IMR-90 (cell line): ENCODE results near the gene MICAL2. TPM values are rescaled to one million over a fixed set of nuclear protein-coding genes. Genes with fewer than 3 reads are reported as not detected.
A peak's percentile ranks its signal among the peaks of the same experiment; 100 is the strongest.

Experiments
- ATAC-seq: fragments of 200-7000 bp; cut with Tn5 transposase; 2 replicates; pipeline ENCODE4 v1.9.1; 2020; ENCODE audit warnings: low read depth, mild to moderate bottlenecking, moderate library complexity
- BruUV-seq: library from RNA; stranded (reverse); fragments of 400-500 nt; replicated peaks from 2 replicates; lab custom pipeline; 2021; lab: Mats Ljungman, UMichigan
- CTCF ChIA-PET: fragments of 300-600 bp; formaldehyde crosslinking; extraction: SDS; loops from one replicate; lab custom pipeline; 2021; ENCODE audit warnings: antibody characterized with exemption; lab: Yijun Ruan, JAX
- POLR2A ChIA-PET: fragments of 300-600 bp; sonication (Branson Sonifier 250); formaldehyde crosslinking; loops from one replicate; lab custom pipeline; 2022; ENCODE audit warnings: antibody characterized with exemption; ENCODE audit not compliant: unreplicated experiment; lab: Charles Lee
- DNase-seq: peaks from one replicate; pipeline ENCODE4 v3.0.0; 2013
- H2AFZ ChIP-seq: replicated peaks from 2 replicates; pipeline ENCODE3; 2013; ENCODE audit warnings: low read length, mild to moderate bottlenecking; ENCODE audit not compliant: poor library complexity
- H2AK5ac ChIP-seq: 2 replicates; pipeline ENCODE4 v1.6.1; 2013; ENCODE audit warnings: low read depth, low read length, inconsistent platforms
- H2AK9ac ChIP-seq: replicated peaks from 2 replicates; pipeline ENCODE3; 2013; ENCODE audit warnings: mild to moderate bottlenecking, low read depth, low read length, moderate library complexity; ENCODE audit not compliant: poor library complexity
- H2BK120ac ChIP-seq: 2 replicates; pipeline ENCODE4 v1.6.1; 2013; ENCODE audit warnings: low read depth, low read length, inconsistent platforms
- H2BK15ac ChIP-seq: 3 replicates; pipeline ENCODE4 v1.6.1; 2013; ENCODE audit warnings: low read depth, low read length, inconsistent platforms
- H2BK20ac ChIP-seq: 2 replicates; pipeline ENCODE4 v1.6.1; 2013; ENCODE audit warnings: low read depth, mild to moderate bottlenecking, inconsistent platforms, low read length, moderate library complexity
- H2BK5ac ChIP-seq: 2 replicates; pipeline ENCODE4 v1.6.1; 2013; ENCODE audit warnings: mild to moderate bottlenecking, low read depth, low read length, inconsistent platforms; ENCODE audit not compliant: poor library complexity, severe bottlenecking
- H3K14ac ChIP-seq: replicated peaks from 2 replicates; pipeline ENCODE4 v1.6.1; 2013; ENCODE audit warnings: low read depth, low read length, inconsistent platforms
- H3K18ac ChIP-seq: 2 replicates; pipeline ENCODE4 v1.6.1; 2013; ENCODE audit warnings: low read depth, low read length, control low read depth
- H3K23ac ChIP-seq: 2 replicates; pipeline ENCODE4 v1.6.1; 2013; ENCODE audit warnings: low read depth, low read length, inconsistent platforms
- H3K27ac ChIP-seq: 2 replicates; pipeline ENCODE4 v1.5.1; 2013; ENCODE audit warnings: mild to moderate bottlenecking, control low read depth, low read length; ENCODE audit not compliant: insufficient read depth
- H3K27me3 ChIP-seq: 2 replicates; pipeline ENCODE4 v1.6.1; 2013; ENCODE audit warnings: low read length; ENCODE audit not compliant: control insufficient read depth, insufficient read depth
- H3K36me3 ChIP-seq: 2 replicates; pipeline ENCODE4 v1.6.1; 2013; ENCODE audit warnings: low read length, mixed read lengths; ENCODE audit not compliant: control insufficient read depth, insufficient read depth
- H3K4ac ChIP-seq: 2 replicates; pipeline ENCODE4 v1.6.1; 2013; ENCODE audit warnings: low read depth, low read length, inconsistent platforms
- H3K4me1 ChIP-seq: 2 replicates; pipeline ENCODE4 v1.6.1; 2013; ENCODE audit warnings: low read length, mixed read lengths; ENCODE audit not compliant: control insufficient read depth, insufficient read depth
- H3K4me2 ChIP-seq: 2 replicates; pipeline ENCODE4 v1.6.1; 2013; ENCODE audit warnings: low read depth, mild to moderate bottlenecking, control low read depth, low read length, moderate library complexity
- H3K4me3 ChIP-seq: 2 replicates; pipeline ENCODE4 v1.5.1; 2013; ENCODE audit warnings: low read depth, mild to moderate bottlenecking, control low read depth, low read length, moderate library complexity; ENCODE audit not compliant: insufficient read depth
- H3K56ac ChIP-seq: 2 replicates; pipeline ENCODE4 v1.6.1; 2013; ENCODE audit warnings: low read length, inconsistent platforms; ENCODE audit not compliant: insufficient read depth; ENCODE audit errors: extremely low read depth
- H3K79me1 ChIP-seq, 2 experiments: 2 replicates each; pipeline ENCODE4 v1.6.1; 2013; ENCODE audit warnings: low read length in 2 of 2, inconsistent platforms in 1 of 2, low read depth in 1 of 2
- H3K9ac ChIP-seq: 2 replicates; pipeline ENCODE4 v1.6.1; 2013; ENCODE audit warnings: low read depth, low read length, control low read depth
- H3K9me1 ChIP-seq: 2 replicates; pipeline ENCODE4 v1.6.1; 2013; ENCODE audit warnings: low read length, inconsistent platforms; ENCODE audit not compliant: insufficient read depth
- H3K9me3 ChIP-seq: 2 replicates; pipeline ENCODE4 v1.6.1; 2013; ENCODE audit warnings: low read length; ENCODE audit not compliant: control insufficient read depth, insufficient read depth
- H4K20me1 ChIP-seq: 2 replicates; pipeline ENCODE4 v1.6.1; 2013; ENCODE audit warnings: low read length, inconsistent platforms; ENCODE audit not compliant: insufficient read depth
- H4K5ac ChIP-seq: 2 replicates; pipeline ENCODE4 v1.6.1; 2013; ENCODE audit warnings: mild to moderate bottlenecking, low read depth, low read length, control low read depth
- H4K8ac ChIP-seq, 2 experiments: 2 replicates each; pipeline ENCODE4 v1.6.1; 2013; ENCODE audit warnings: low read depth in 2 of 2, low read length in 2 of 2, control low read depth in 1 of 2, inconsistent platforms in 1 of 2
- H4K91ac ChIP-seq: 2 replicates; pipeline ENCODE4 v1.6.1; 2013; ENCODE audit warnings: low read depth, low read length, inconsistent platforms; ENCODE audit not compliant: insufficient read depth
- BHLHE40 ChIP-seq: fragments of 150-350 bp; IDR thresholded peaks from 2 replicates; pipeline ENCODE4 v1.6.1; 2016; ENCODE audit warnings: mild to moderate bottlenecking, low read depth, low read length
- CEBPB ChIP-seq: IDR thresholded peaks from 2 replicates; pipeline ENCODE4 v1.6.1; 2012; ENCODE audit warnings: low read depth, low read length, improper control_type of control experiment
- CHD1 ChIP-seq: IDR thresholded peaks from 2 replicates; pipeline ENCODE4 v1.6.1; 2012; ENCODE audit warnings: low read depth, low read length, improper control_type of control experiment
- FOS ChIP-seq: fragments of 150-350 bp; IDR thresholded peaks from 2 replicates; pipeline ENCODE4 v1.6.1; 2016; ENCODE audit warnings: low read depth, low read length
- MAFK ChIP-seq: IDR thresholded peaks from 2 replicates; pipeline ENCODE4 v1.6.1; 2012; ENCODE audit warnings: low read depth, low read length, improper control_type of control experiment
- MAZ ChIP-seq: IDR thresholded peaks from 2 replicates; pipeline ENCODE4 v1.6.1; 2012; ENCODE audit warnings: low read depth, mild to moderate bottlenecking, low read length, improper control_type of control experiment, moderate library complexity, borderline replicate concordance
- MXI1 ChIP-seq: IDR thresholded peaks from 2 replicates; pipeline ENCODE4 v1.6.1; 2012; ENCODE audit warnings: low read depth, mild to moderate bottlenecking, low read length, moderate library complexity, borderline replicate concordance
- NFE2L2 ChIP-seq: fragments of 150-350 bp; IDR thresholded peaks from 2 replicates; pipeline ENCODE4 v1.6.1; 2016; ENCODE audit warnings: low read depth, mild to moderate bottlenecking, low read length
- POLR2A ChIP-seq: IDR thresholded peaks from 2 replicates; pipeline ENCODE4 v1.6.1; 2012; ENCODE audit warnings: mild to moderate bottlenecking, low read depth, low read length
- RAD21 ChIP-seq: IDR thresholded peaks from 2 replicates; pipeline ENCODE4 v1.6.1; 2012; ENCODE audit warnings: low read length, improper control_type of control experiment
- RCOR1 ChIP-seq: IDR thresholded peaks from 2 replicates; pipeline ENCODE4 v1.6.1; 2012; ENCODE audit warnings: mild to moderate bottlenecking, low read length, improper control_type of control experiment; ENCODE audit not compliant: insufficient replicate concordance
- RFX5 ChIP-seq: IDR thresholded peaks from 2 replicates; pipeline ENCODE4 v1.8.0; 2012; ENCODE audit warnings: low read depth, mild to moderate bottlenecking, low read length, moderate library complexity
- SMC3 ChIP-seq: fragments of 150-350 bp; IDR thresholded peaks from 2 replicates; pipeline ENCODE4 v1.6.1; 2016; ENCODE audit warnings: low read depth, mild to moderate bottlenecking, antibody characterized with exemption, low read length, moderate library complexity
- whole genome bisulfite sequencing, 2 experiments: methylation state at CpG; one replicate each; pipeline versions ENCODE4 v1.1.5 to v1.1.7; 2013; ENCODE audit warnings: missing lambda C conversion rate in 2 of 2; ENCODE audit not compliant: insufficient read length in 1 of 2; ENCODE audit errors: extremely low coverage in 2 of 2; 5-methylcytosine and 5-hydroxymethylcytosine counted together
- dilution Hi-C: fragments of 300-500 bp; cut with HindIII; formaldehyde crosslinking; loops from one replicate; pipeline ENCODE4 v1.14.3; 2018; ENCODE audit warnings: low sequenced_read_pairs; ENCODE audit not compliant: unreplicated experiment
- in situ Hi-C: fragments of 300-500 bp; cut with MboI; formaldehyde crosslinking; loops from 3 replicates; pipeline ENCODE4 v1.14.3; 2019; ENCODE audit warnings: low sequenced_read_pairs, inconsistent platforms, mixed read lengths
- intact Hi-C: fragments of 100-400 bp; cut with micrococcal nuclease; formaldehyde crosslinking; loops from 2 replicates; pipeline ENCODE4 v1.10.0; 2022
- polyA plus RNA-seq, 3 experiments: library from polyadenylated mRNA; depleted of rRNA; stranded (reverse); fragments of >200 nt; gene quantifications; 2 replicates each; pipeline ENCODE4 v1.2.3, GENCODE V29; 2012; ENCODE audit warnings: low replicate concordance in 1 of 3
- total RNA-seq: library from RNA; depleted of rRNA; stranded (reverse); fragments of >200 nt; gene quantifications from 2 replicates; pipeline ENCODE4 v1.2.3, GENCODE V29; 2012
- TF ChIP-seq, protein P1 (sequence below): fragments of 150-350 bp; IDR thresholded peaks from 2 replicates; pipeline ENCODE4 v1.6.1; 2016; ENCODE audit warnings: low read depth, mild to moderate bottlenecking, low read length, moderate library complexity, borderline replicate concordance
- TF ChIP-seq, protein P2 (sequence below): conservative IDR thresholded peaks from 2 replicates; pipeline ENCODE4 v1.5.1; 2012; ENCODE audit warnings: mild to moderate bottlenecking, low read depth, low read length, improper control_type of control experiment

The MICAL2 gene
- total and polyA plus RNA-seq, 2 of the 4 experiments (the other 2 are of a cell fraction): 170 to 336 TPM

- peaks cover 36% of the 10 kb centered on the region for H3K4me1 ChIP-seq
- H2BK5ac ChIP-seq: peak overlapping the region; percentile 100
- no TSS peak for BruUV-seq
- ATAC-seq (peak; percentile 36), DNase-seq (peak; percentile 77)
- CTCF ChIA-PET: interaction anchor here (0.7 to 2.8 kb wide), 6 partner anchors 20 to 193 kb away, joined by 3 to 17 read pairs (median 4); no protein-coding TSS in a partner anchor
- peak overlapping the region; percentile 97 for H3K27ac ChIP-seq
- H2AFZ ChIP-seq: no peak overlapping the region
- H4K8ac ChIP-seq: peak overlapping the region; percentile 99 to 100
- peak overlapping the region; percentile 100; the same call in 1 of the 2 replicates for H3K56ac ChIP-seq
- POLR2A ChIA-PET: interaction anchor here (0.6 to 3.4 kb wide), 8 partner anchors 21 to 197 kb away, joined by 3 to 17 read pairs (median 3); partner anchors contain the start of gene MICAL2
- H4K20me1 ChIP-seq: no peaks in the 10 kb centered on the region
- H3K9me1 ChIP-seq: peaks cover 34% of the 10 kb centered on the region
- H3K36me3 ChIP-seq: no peaks in the 10 kb centered on the region
- in situ Hi-C loops: no loop called here
- peak overlapping the region; percentile 100 for H2BK120ac ChIP-seq
- peak overlapping the region; percentile 30; the same call in 1 of the 2 replicates for H3K9ac ChIP-seq
- H3K18ac ChIP-seq: peak overlapping the region; percentile 3; the same call in 1 of the 2 replicates
- intact Hi-C loops: loop anchor here (1.0 to 10.0 kb wide), 2 partner anchors 147 to 194 kb away; no protein-coding TSS in a partner anchor
- peak overlapping the region; percentile 100 for H3K4ac ChIP-seq
- no peak overlapping the region for H3K4me3 ChIP-seq
- dilution Hi-C loops: no loop called here
- H3K9me3 ChIP-seq: no peaks in the 10 kb centered on the region
- peak overlapping the region; percentile 100 for H3K14ac ChIP-seq
- no peak overlapping the region for H3K4me2 ChIP-seq
- no peaks in the 10 kb centered on the region for H3K27me3 ChIP-seq
- peak overlapping the region; percentile 99 for H2BK15ac ChIP-seq
- H3K79me1 ChIP-seq: peaks cover 8 to 64% of the 10 kb centered on the region in 2 experiments; a peak in 3 of 4 replicates
- H4K5ac ChIP-seq: peak overlapping the region; percentile 19; the same call in 1 of the 2 replicates
- peak overlapping the region; percentile 80 for H2AK9ac ChIP-seq
- H4K91ac ChIP-seq: peak overlapping the region; percentile 100
- H2BK20ac ChIP-seq: peak overlapping the region; percentile 100
- H2AK5ac ChIP-seq: peak overlapping the region; percentile 100
- WGBS, 2 experiments: no CpG with 5 or more reads among the region's 7 CpGs
- H3K23ac ChIP-seq: peak overlapping the region; percentile 43
- no peak for TF ChIP-seq RCOR1
- no peak for TF ChIP-seq FOS
- TF ChIP-seq MAFK: no peak
- no peak for TF ChIP-seq NFE2L2
- no peak for TF ChIP-seq BHLHE40
- peak; percentile 68 for TF ChIP-seq CEBPB
- TF ChIP-seq, protein P1, sequence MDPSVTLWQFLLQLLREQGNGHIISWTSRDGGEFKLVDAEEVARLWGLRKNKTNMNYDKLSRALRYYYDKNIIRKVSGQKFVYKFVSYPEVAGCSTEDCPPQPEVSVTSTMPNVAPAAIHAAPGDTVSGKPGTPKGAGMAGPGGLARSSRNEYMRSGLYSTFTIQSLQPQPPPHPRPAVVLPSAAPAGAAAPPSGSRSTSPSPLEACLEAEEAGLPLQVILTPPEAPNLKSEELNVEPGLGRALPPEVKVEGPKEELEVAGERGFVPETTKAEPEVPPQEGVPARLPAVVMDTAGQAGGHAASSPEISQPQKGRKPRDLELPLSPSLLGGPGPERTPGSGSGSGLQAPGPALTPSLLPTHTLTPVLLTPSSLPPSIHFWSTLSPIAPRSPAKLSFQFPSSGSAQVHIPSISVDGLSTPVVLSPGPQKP: no peak
- peak; percentile 41 for TF ChIP-seq SMC3
- TF ChIP-seq POLR2A: peak; percentile 77
- peak; percentile 63 for TF ChIP-seq RAD21
- TF ChIP-seq, protein P2, sequence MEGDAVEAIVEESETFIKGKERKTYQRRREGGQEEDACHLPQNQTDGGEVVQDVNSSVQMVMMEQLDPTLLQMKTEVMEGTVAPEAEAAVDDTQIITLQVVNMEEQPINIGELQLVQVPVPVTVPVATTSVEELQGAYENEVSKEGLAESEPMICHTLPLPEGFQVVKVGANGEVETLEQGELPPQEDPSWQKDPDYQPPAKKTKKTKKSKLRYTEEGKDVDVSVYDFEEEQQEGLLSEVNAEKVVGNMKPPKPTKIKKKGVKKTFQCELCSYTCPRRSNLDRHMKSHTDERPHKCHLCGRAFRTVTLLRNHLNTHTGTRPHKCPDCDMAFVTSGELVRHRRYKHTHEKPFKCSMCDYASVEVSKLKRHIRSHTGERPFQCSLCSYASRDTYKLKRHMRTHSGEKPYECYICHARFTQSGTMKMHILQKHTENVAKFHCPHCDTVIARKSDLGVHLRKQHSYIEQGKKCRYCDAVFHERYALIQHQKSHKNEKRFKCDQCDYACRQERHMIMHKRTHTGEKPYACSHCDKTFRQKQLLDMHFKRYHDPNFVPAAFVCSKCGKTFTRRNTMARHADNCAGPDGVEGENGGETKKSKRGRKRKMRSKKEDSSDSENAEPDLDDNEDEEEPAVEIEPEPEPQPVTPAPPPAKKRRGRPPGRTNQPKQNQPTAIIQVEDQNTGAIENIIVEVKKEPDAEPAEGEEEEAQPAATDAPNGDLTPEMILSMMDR: peak; percentile 49
- TF ChIP-seq CHD1: no peak
- TF ChIP-seq RFX5: no peak
- TF ChIP-seq MAZ: no peak
- no peak for TF ChIP-seq MXI1
These were observed 22.3 kb upstream of the MICAL2 start for GRCh38 chr11:12088047-12088481.
